A549 (cell line): ENCODE data around the gene WDR45B. TPM values are rescaled to one million over a fixed set of nuclear protein-coding genes. Genes with fewer than 3 reads are reported as not detected.
A peak's percentile ranks its signal among the peaks of the same experiment; 100 is the strongest.

Experiments used
- ATAC-seq, 2 experiments: fragments of 200-7000 bp in 1 of 2; fragments of >200 bp in 1 of 2; cut with Nextera tagmentation in 1 of 2; cut with Tn5 transposase in 1 of 2; 3 replicates each; pipeline versions ENCODE4 v1.8.0 to v1.9.1; 2018 to 2020; ENCODE audit warnings: mild to moderate bottlenecking in 1 of 2, moderate library complexity in 1 of 2
- CTCF ChIA-PET: fragments of 300-600 bp; sonication (Branson Sonifier 250); formaldehyde crosslinking; extraction: SDS; loops from one replicate; lab custom pipeline; 2021; ENCODE audit warnings: antibody characterized with exemption, inconsistent platforms; lab: Yijun Ruan, JAX
- POLR2A ChIA-PET: fragments of 350-600 bp; formaldehyde crosslinking; extraction: SDS; loops from one replicate; lab custom pipeline; 2021; ENCODE audit warnings: antibody characterized with exemption, inconsistent platforms; lab: Yijun Ruan, JAX
- DNase-seq, 2 experiments: peaks; one replicate each; pipeline versions ENCODE4 v3.0.0 to v3.0.0-alpha.2; 2011 to 2016; ENCODE audit warnings: low read depth in 1 of 2, low spot score in 1 of 2
- FAIRE-seq: peaks from 2 replicates; lab custom pipeline; 2011; peaks lifted over from hg19 to GRCh38; lab: Jason Lieb, UNC
- H3K27ac ChIP-seq, 2 experiments: fragments of >200 bp; sonication (Bioruptor Twin); formaldehyde crosslinking; 3 replicates each; pipeline ENCODE4 v1.5.1; 2016 to 2017
- H3K4me1 ChIP-seq: fragments of >200 bp; sonication (Bioruptor Twin); formaldehyde crosslinking; 3 replicates; pipeline ENCODE4 v1.6.1; 2016
- H3K4me2 ChIP-seq: fragments of >200 bp; sonication (Bioruptor Twin); formaldehyde crosslinking; 3 replicates; pipeline ENCODE4 v1.6.1; 2016
- H3K4me3 ChIP-seq: fragments of >200 bp; sonication (Bioruptor Twin); formaldehyde crosslinking; 3 replicates; pipeline ENCODE4 v1.5.1; 2016
- H3K9me3 ChIP-seq: fragments of >200 bp; sonication (Bioruptor Twin); formaldehyde crosslinking; 3 replicates; pipeline ENCODE4 v1.6.1; 2016
- BHLHE40 ChIP-seq: IDR thresholded peaks from 2 replicates; pipeline ENCODE4 v1.6.1; 2012; ENCODE audit warnings: low read depth, low read length, inconsistent platforms
- CBX8 ChIP-seq: fragments of 200-600 bp; sonication (generic); IDR thresholded peaks from 2 replicates; pipeline ENCODE4 v1.6.1; 2016
- CHD2 ChIP-seq: fragments of 150-350 bp; IDR thresholded peaks from 2 replicates; pipeline ENCODE4 v1.6.1; 2014; ENCODE audit warnings: low read length; ENCODE audit not compliant: partially characterized antibody
- EHMT2 ChIP-seq: fragments of 200-600 bp; sonication (generic); IDR thresholded peaks from 2 replicates; pipeline ENCODE4 v1.6.1; 2016; ENCODE audit warnings: antibody characterized with exemption, low read depth, mild to moderate bottlenecking, moderate library complexity
- FOSL2 ChIP-seq, 2 experiments: fragments of 450-650 bp in 1 of 2; fragments of >200 bp in 1 of 2; sonication (Bioruptor Twin) in 1 of 2; formaldehyde crosslinking; IDR thresholded peaks; 2 replicates each; pipeline versions ENCODE4 v1.5.0 to v1.6.1; 2016 to 2020; ENCODE audit warnings: mild to moderate bottlenecking in 1 of 2, moderate library complexity in 1 of 2
- HDAC2 ChIP-seq: fragments of 200-600 bp; sonication (generic); IDR thresholded peaks from 2 replicates; pipeline ENCODE4 v1.6.1; 2016
- HOXA7 ChIP-seq: fragments of 250-450 bp; sonication (Bioruptor Pico); IDR thresholded peaks from 2 replicates; pipeline ENCODE4 v1.5.0; 2020; ENCODE audit warnings: mild to moderate bottlenecking, moderate library complexity
- HOXB5 ChIP-seq: fragments of 250-450 bp; sonication (Bioruptor Pico); IDR thresholded peaks from 2 replicates; pipeline ENCODE4 v1.5.0; 2020; ENCODE audit warnings: mild to moderate bottlenecking, moderate library complexity
- JUNB ChIP-seq: fragments of >200 bp; sonication (Bioruptor Twin); formaldehyde crosslinking; IDR thresholded peaks from 2 replicates; pipeline ENCODE4 v1.6.1; 2016
- MAZ ChIP-seq: fragments of 150-350 bp; IDR thresholded peaks from 2 replicates; pipeline ENCODE4 v1.6.1; 2014; ENCODE audit warnings: antibody characterized with exemption, low read depth, low read length, borderline replicate concordance
- MYC ChIP-seq: IDR thresholded peaks from 2 replicates; pipeline ENCODE4 v1.6.1; 2012; ENCODE audit warnings: mild to moderate bottlenecking, inconsistent platforms, low read length, improper control_type of control experiment, borderline replicate concordance
- POLR2AphosphoS2 ChIP-seq: conservative IDR thresholded peaks from 2 replicates; pipeline ENCODE4 v1.6.1; 2012; ENCODE audit warnings: low read length, improper control_type of control experiment, inconsistent platforms
- RCOR1 ChIP-seq: fragments of 150-350 bp; IDR thresholded peaks from 2 replicates; pipeline ENCODE4 v1.6.1; 2014; ENCODE audit warnings: antibody characterized with exemption, low read length, low read depth
- RFX5 ChIP-seq: fragments of 450-650 bp; IDR thresholded peaks from 2 replicates; pipeline ENCODE4 v1.7.1; 2014; ENCODE audit warnings: antibody characterized with exemption, mild to moderate bottlenecking, moderate library complexity
- ZC3H11A ChIP-seq: fragments of 450-650 bp; IDR thresholded peaks from 2 replicates; pipeline ENCODE4 v1.6.1; 2014; ENCODE audit warnings: antibody characterized with exemption, mild to moderate bottlenecking
- ZSCAN20 ChIP-seq: fragments of 250-450 bp; sonication (Bioruptor Pico); IDR thresholded peaks from 2 replicates; pipeline ENCODE4 v1.8.0; 2022; ENCODE audit warnings: mild to moderate bottlenecking, moderate library complexity
- WGBS: methylation state at CpG from one replicate; pipeline ENCODE4 v1.1.6; 2017; ENCODE audit errors: missing lambda C conversion rate; 5-methylcytosine and 5-hydroxymethylcytosine counted together
- polyA plus RNA-seq, 4 experiments: library from polyadenylated mRNA; depleted of rRNA in 3 of 4; stranded (reverse); fragments of >200 nt; fragmentation: RNase III in 1 of 4; extraction: RNeasy Plus Mini Kit Qiagen cat#74134 plus additional on column Dnase treatment in 1 of 4; gene quantifications; 2 replicates in 3 of 4; 3 replicates in 1 of 4; pipeline ENCODE4 v1.2.3, GENCODE V29; 2011 to 2017
- TF ChIP-seq, protein P1 (sequence below): fragments of 250-450 bp; sonication (Bioruptor Pico); IDR thresholded peaks from 2 replicates; pipeline ENCODE4 v1.5.0; 2020; ENCODE audit warnings: low read depth, mild to moderate bottlenecking, moderate library complexity
- TF ChIP-seq, protein P2 (sequence below): fragments of >200 bp; sonication (Bioruptor Twin); formaldehyde crosslinking; IDR thresholded peaks from 3 replicates; pipeline ENCODE4 v1.5.1; 2016
- TF ChIP-seq, protein P3 (sequence below): fragments of 200-600 bp; sonication (generic); IDR thresholded peaks from 2 replicates; pipeline ENCODE4 v1.6.1; 2016; ENCODE audit warnings: antibody characterized with exemption, mild to moderate bottlenecking, moderate library complexity
- TF ChIP-seq, protein P4 (sequence below): IDR thresholded peaks from 2 replicates; pipeline ENCODE4 v1.6.1; 2012
- TF ChIP-seq, protein P5 (sequence below): IDR thresholded peaks from 2 replicates; pipeline ENCODE4 v1.6.1; 2012; ENCODE audit warnings: low read depth, borderline replicate concordance

The WDR45B gene
- polyA plus RNA-seq, 2 of the 4 experiments (the other 2 are of a cell fraction): 88.2 to 124 TPM

DNA sequence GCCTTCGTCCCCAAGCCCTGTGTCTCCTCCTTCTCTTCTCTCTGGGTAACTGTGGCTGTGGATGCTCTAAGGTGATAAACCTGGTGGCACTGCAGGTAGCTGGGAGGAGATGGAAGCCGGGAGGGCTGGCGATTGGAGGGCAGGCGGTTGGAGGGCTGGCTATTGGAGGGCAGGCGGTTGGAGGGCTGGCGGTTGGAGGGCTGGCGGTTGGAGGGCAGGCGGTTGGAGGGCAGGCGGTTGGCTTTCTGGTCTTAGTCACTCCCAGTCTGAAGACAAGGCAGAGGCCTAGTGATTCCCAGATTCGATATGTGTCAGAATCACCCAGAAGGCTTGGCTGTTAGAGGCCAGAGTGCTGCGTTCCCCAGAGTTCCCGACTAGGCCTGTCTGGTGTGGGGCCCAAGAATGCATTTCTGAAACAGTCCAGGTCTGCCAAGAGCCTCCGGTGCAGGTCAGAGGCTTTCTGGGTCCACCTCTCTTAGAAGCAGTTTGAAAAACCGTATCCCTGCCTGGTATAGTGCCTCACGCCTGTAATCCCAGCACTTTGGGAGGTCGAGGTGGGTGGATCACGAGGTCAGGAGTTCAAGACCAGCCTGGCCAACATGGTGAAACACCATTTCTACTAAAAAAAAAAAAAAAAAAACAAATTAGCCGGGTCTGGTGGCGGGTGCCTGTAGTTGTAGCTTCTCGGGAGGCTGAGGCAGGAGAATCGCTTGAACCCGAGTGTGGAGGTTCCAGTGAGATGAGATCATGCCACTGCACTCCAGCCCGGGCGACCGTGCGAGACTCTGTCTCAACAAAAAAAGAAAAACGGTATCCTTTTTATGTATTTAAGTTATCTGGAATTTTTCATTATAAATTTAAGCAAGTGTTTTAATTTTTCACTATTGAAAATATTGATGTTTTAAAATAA is 59.7 kb downstream of the WDR45B start:
- Histone ChIP-seq H3K27ac (no peak overlapping the region), H3K4me2 (no peak overlapping the region), H3K4me3 (no peak overlapping the region), H3K9me3 (no peaks in the 10 kb centered on the region)
- DNase-seq (no peak), ATAC-seq (no peak), FAIRE-seq (no peak)
- POLR2A ChIA-PET: no interaction called here
- 92% methylated on average over 27 of the region's 27 CpGs for whole genome bisulfite sequencing
- CTCF ChIA-PET: interaction anchor here (0.6 kb wide), 1 partner anchor 29 kb away, joined by 3 read pairs; no protein-coding TSS in a partner anchor
- TF ChIP-seq, protein P1, sequence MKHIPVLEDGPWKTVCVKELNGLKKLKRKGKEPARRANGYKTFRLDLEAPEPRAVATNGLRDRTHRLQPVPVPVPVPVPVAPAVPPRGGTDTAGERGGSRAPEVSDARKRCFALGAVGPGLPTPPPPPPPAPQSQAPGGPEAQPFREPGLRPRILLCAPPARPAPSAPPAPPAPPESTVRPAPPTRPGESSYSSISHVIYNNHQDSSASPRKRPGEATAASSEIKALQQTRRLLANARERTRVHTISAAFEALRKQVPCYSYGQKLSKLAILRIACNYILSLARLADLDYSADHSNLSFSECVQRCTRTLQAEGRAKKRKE (CRISPR knock-in tag): no peak
- TF ChIP-seq, protein P2, sequence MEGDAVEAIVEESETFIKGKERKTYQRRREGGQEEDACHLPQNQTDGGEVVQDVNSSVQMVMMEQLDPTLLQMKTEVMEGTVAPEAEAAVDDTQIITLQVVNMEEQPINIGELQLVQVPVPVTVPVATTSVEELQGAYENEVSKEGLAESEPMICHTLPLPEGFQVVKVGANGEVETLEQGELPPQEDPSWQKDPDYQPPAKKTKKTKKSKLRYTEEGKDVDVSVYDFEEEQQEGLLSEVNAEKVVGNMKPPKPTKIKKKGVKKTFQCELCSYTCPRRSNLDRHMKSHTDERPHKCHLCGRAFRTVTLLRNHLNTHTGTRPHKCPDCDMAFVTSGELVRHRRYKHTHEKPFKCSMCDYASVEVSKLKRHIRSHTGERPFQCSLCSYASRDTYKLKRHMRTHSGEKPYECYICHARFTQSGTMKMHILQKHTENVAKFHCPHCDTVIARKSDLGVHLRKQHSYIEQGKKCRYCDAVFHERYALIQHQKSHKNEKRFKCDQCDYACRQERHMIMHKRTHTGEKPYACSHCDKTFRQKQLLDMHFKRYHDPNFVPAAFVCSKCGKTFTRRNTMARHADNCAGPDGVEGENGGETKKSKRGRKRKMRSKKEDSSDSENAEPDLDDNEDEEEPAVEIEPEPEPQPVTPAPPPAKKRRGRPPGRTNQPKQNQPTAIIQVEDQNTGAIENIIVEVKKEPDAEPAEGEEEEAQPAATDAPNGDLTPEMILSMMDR: no peak
- TF ChIP-seq ZC3H11A (no peak), CBX8 (no peak), HOXB5 (CRISPR knock-in tag) (no peak), MAZ (no peak)
- TF ChIP-seq, all 56 proteins: peak for 0
- peaks cover 32% of the 10 kb centered on the region for H3K4me1 ChIP-seq

DNA sequence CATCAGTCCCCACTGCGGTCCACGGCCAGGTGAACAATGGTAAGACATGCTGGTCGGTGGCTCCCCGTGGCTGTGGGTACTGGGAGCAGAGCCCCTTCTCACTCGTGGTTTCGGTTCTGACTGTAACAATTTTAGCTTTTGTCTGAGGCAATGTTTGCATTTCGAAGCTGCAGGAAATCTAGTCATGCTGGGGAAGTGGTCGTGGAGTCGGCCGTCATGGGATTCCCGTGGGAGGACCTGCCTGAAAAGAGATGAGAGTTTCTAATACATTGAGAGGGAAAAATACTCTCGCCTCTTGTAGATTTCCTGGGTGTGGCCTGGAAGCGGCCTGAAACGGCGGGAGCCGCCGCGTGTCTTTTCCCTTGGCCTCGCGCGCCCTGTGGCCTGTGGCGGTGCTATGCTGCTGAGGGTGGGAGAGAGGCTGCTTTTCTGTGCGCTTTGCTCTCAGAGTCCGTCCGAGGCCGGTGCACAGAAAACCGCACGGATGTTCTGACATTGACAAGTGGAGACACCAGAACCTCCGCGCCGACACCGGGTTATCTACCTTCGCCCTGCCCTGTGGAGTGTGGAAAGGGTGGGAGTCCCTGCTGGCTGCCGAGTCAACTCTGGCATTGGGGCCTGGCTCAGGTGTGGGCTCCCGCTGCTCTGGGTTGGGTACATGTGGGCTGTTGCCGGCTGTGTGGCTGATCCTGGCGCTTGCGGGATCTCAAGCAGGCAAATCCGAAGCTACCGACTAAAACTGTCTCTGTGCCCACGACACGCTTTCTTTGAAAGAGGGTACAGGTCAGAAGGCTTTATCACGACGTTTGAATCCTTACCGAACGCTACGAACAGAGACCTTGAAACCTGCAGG is 60.8 kb downstream of the WDR45B start:
- CTCF ChIA-PET: no interaction called here
- FAIRE-seq: no peak

DNA sequence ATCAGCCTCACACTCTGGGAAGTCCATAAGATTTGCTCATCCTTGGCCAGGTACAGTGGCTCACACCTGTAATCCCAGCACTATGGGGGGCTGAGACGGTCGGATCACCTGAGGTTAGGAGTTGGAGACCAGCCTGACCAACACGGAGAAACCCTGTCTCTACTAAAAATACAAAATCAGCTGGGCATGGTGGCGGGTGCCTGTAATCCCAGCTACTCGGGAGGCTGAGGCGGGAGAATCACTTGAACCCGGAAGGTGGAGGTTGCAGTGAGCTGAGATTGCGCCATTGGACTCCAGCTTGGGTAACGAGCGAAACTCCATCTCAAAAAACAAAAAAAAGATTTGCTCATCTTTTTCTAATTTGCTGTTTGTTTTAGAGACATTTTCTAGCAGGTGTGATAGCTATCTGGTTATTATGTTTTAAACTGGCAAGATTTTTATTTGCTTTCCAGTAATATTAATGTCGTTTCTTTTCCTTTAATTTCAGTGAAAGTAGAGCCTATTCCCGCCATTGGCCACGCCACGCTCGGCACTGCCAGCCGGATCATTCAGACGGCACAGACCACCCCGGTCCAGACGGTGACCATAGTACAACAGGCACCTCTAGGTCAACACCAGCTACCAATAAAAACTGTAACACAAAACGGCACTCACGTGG is 61.5 kb downstream of the WDR45B start:
- Histone ChIP-seq H3K4me2 (no peak overlapping the region), H3K4me3 (no peak overlapping the region), H3K4me1 (peaks cover 23% of the 10 kb centered on the region), H3K9me3 (no peaks in the 10 kb centered on the region), H3K27ac (no peak overlapping the region)
- no peak for DNase-seq
- 82% methylated on average over 21 of the region's 21 CpGs for WGBS
- ChIA-PET POLR2A (no interaction called here), CTCF (no interaction called here)
- ATAC-seq: no peak
- FAIRE-seq: no peak
- no peak for TF ChIP-seq RCOR1
- TF ChIP-seq RFX5: no peak
- TF ChIP-seq MYC: no peak
- TF ChIP-seq, protein P3, sequence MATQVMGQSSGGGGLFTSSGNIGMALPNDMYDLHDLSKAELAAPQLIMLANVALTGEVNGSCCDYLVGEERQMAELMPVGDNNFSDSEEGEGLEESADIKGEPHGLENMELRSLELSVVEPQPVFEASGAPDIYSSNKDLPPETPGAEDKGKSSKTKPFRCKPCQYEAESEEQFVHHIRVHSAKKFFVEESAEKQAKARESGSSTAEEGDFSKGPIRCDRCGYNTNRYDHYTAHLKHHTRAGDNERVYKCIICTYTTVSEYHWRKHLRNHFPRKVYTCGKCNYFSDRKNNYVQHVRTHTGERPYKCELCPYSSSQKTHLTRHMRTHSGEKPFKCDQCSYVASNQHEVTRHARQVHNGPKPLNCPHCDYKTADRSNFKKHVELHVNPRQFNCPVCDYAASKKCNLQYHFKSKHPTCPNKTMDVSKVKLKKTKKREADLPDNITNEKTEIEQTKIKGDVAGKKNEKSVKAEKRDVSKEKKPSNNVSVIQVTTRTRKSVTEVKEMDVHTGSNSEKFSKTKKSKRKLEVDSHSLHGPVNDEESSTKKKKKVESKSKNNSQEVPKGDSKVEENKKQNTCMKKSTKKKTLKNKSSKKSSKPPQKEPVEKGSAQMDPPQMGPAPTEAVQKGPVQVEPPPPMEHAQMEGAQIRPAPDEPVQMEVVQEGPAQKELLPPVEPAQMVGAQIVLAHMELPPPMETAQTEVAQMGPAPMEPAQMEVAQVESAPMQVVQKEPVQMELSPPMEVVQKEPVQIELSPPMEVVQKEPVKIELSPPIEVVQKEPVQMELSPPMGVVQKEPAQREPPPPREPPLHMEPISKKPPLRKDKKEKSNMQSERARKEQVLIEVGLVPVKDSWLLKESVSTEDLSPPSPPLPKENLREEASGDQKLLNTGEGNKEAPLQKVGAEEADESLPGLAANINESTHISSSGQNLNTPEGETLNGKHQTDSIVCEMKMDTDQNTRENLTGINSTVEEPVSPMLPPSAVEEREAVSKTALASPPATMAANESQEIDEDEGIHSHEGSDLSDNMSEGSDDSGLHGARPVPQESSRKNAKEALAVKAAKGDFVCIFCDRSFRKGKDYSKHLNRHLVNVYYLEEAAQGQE: no peak
- no peak for TF ChIP-seq HOXA7 (CRISPR knock-in tag)
- TF ChIP-seq ZSCAN20 (CRISPR knock-in tag): no peak
- no peak for TF ChIP-seq CHD2
- no peak for TF ChIP-seq BHLHE40
- 0 out of 2 replicates have a peak, but pooled peaks have one; percentile 22 for TF ChIP-seq HDAC2
- no peak for TF ChIP-seq FOSL2 (IDR thresholded peaks at IDR 0.05)
- no peak for TF ChIP-seq FOSL2 (CRISPR knock-in tag; IDR thresholded peaks at IDR 0.05)
- TF ChIP-seq POLR2AphosphoS2: no peak
- TF ChIP-seq JUNB: no peak
- TF ChIP-seq, protein P4, sequence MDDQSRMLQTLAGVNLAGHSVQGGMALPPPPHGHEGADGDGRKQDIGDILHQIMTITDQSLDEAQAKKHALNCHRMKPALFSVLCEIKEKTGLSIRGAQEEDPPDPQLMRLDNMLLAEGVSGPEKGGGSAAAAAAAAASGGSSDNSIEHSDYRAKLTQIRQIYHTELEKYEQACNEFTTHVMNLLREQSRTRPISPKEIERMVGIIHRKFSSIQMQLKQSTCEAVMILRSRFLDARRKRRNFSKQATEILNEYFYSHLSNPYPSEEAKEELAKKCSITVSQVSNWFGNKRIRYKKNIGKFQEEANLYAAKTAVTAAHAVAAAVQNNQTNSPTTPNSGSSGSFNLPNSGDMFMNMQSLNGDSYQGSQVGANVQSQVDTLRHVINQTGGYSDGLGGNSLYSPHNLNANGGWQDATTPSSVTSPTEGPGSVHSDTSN: 0 out of 2 replicates have a peak, but pooled peaks have one; percentile 17

More for the DNA sequence above, 60.8 kb downstream of the WDR45B start:
- Histone ChIP-seq H3K4me1 (peaks cover 21% of the 10 kb centered on the region), H3K4me2 (no peak overlapping the region), H3K4me3 (no peak overlapping the region), H3K27ac (no peak overlapping the region), H3K9me3 (no peaks in the 10 kb centered on the region)
- 89% methylated on average over 47 of the region's 47 CpGs for WGBS
- TF ChIP-seq EHMT2: no peak
- TF ChIP-seq, protein P5, sequence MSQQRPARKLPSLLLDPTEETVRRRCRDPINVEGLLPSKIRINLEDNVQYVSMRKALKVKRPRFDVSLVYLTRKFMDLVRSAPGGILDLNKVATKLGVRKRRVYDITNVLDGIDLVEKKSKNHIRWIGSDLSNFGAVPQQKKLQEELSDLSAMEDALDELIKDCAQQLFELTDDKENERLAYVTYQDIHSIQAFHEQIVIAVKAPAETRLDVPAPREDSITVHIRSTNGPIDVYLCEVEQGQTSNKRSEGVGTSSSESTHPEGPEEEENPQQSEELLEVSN: 0 out of 2 replicates have a peak, but pooled peaks have one; percentile 22
- peak in 1 of 2 experiments; percentile 37 for DNase-seq
- POLR2A ChIA-PET: no interaction called here
- ATAC-seq: no peak; a peak in 1 of 6 replicates
